Activated CD4-positive, alpha-beta memory T cell treated with anti-CD3 and anti-CD28 coated beads for 36 hours (primary cell): ENCODE results near the gene CFAP251. TPM values are rescaled to one million over a fixed set of nuclear protein-coding genes. Genes with fewer than 3 reads are reported as not detected.
A peak's percentile ranks its signal among the peaks of the same experiment; 100 is the strongest.

ENCODE experiments used
- CTCF ChIA-PET: fragments of 350-600 bp; sonication (Branson Sonifier 250); formaldehyde crosslinking; loops from one replicate; lab custom pipeline; 2021; ENCODE audit warnings: antibody characterized with exemption, inconsistent platforms; lab: Charles Lee
- POLR2A ChIA-PET: fragments of 350-600 bp; sonication (Branson Sonifier 250); formaldehyde crosslinking; loops from one replicate; lab custom pipeline; 2021; ENCODE audit warnings: antibody characterized with exemption; lab: Charles Lee
- DNase-seq: peaks from one replicate; pipeline ENCODE4 v3.0.0-alpha.2; 2020
- H3K27ac Mint-ChIP-seq: one replicate; pipeline ENCODE4 v1.8.0; 2021; ENCODE audit warnings: mixed read lengths
- H3K27me3 Mint-ChIP-seq: one replicate; pipeline ENCODE4 v1.8.0; 2021; ENCODE audit warnings: mixed read lengths
- H3K36me3 Mint-ChIP-seq: one replicate; pipeline ENCODE4 v1.8.0; 2021; ENCODE audit warnings: mixed read lengths
- H3K4me1 Mint-ChIP-seq: one replicate; pipeline ENCODE4 v1.8.0; 2021; ENCODE audit warnings: low read depth, mixed read lengths
- H3K4me3 Mint-ChIP-seq: one replicate; pipeline ENCODE4 v1.8.0; 2021; ENCODE audit warnings: mild to moderate bottlenecking, mixed read lengths
- H3K9me3 Mint-ChIP-seq: one replicate; pipeline ENCODE4 v1.8.0; 2021; ENCODE audit warnings: mixed read lengths
- intact Hi-C: fragments of 100-400 bp; cut with micrococcal nuclease; formaldehyde crosslinking; loops from one replicate; pipeline ENCODE4 v1.15.1; 2023
- total RNA-seq, 2 experiments: library from RNA; stranded (reverse); gene quantifications; one replicate each; pipeline ENCODE4 v1.2.3, GENCODE V29; 2021

CFAP251 gene
- total RNA-seq, 2 experiments from 2014 or later = 1.3 to 1.6 TPM

DNA sequence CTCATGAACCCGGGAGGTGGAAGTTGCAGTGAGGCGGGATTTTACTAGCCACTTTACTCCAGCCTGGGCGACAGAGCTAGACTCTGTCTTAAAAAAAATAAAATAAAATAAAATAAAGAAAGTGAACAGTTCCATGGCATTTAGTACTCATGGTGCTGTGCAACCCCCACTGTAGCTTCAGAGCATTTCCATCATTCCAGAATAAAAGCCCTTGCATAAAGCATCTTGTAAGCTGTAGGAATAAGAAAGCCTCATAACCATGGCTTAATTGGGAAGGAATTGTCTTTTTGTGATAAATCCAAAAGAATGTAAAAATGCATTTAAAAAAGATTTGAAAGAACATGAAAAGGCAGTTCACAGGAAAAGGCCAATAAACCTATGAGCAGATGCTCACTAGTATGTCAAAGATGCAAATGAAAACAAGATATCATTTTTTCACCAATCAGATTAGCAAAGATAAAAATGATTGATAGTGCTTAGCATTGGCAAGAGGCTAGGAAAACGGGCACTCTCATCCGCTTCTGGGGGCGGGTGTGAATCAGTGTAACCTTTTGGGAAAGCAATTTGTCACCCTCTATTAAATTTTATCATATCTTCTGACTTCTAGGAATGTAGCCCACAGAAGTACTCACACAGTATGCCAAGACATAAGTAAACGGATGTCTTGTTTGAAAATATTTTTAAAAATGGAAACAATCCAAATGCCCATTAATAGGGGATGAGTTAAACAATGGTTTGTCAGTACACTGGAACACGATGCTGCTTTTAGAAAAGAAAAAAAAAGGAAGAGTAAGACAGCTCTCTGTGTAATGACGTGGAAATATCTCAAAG lies 46.6 kb downstream of the CFAP251 start:
- no peak for DNase-seq
- Mint-ChIP-seq H3K4me1 (no peaks in the 10 kb centered on the region), H3K27ac (no peak overlapping the region), H3K27me3 (no peaks in the 10 kb centered on the region), H3K4me3 (no peak overlapping the region), H3K9me3 (no peaks in the 10 kb centered on the region), H3K36me3 (no peaks in the 10 kb centered on the region)
- POLR2A ChIA-PET = no interaction called here
- CTCF ChIA-PET = interaction anchor here (0.6 kb wide), 1 partner anchor 246 kb away, joined by 4 read pairs; no protein-coding TSS in a partner anchor
- intact Hi-C loops = no loop called here

DNA sequence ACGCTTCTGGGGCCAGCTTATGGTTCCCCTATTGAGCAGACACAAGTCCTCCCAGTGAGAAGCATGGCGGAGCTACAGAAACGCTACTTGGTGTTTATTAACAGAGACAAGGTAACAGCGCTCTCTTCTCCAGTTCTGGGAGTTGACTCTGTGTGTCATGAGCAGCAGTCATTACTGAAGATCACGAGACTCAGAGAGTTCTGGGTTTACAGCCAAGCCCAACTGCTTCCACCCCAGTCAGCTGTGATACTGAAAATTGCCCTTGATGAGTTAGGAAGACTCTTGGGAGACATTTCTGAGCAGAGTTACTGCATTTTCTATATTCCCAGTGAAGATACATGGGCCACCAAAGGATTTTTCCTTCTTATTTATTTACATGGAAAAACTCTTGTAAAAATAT lies 48.6 kb downstream of the CFAP251 start:
- H3K9me3 Mint-ChIP-seq = no peaks in the 10 kb centered on the region
- DNase-seq = no peak
- H3K27ac Mint-ChIP-seq = no peak overlapping the region
- POLR2A ChIA-PET = no interaction called here
- H3K4me3 Mint-ChIP-seq = no peak overlapping the region
- CTCF ChIA-PET = no interaction called here
- H3K4me1 Mint-ChIP-seq = no peaks in the 10 kb centered on the region
- no peaks in the 10 kb centered on the region for H3K36me3 Mint-ChIP-seq
- intact Hi-C loops = no loop called here
- no peaks in the 10 kb centered on the region for H3K27me3 Mint-ChIP-seq

DNA sequence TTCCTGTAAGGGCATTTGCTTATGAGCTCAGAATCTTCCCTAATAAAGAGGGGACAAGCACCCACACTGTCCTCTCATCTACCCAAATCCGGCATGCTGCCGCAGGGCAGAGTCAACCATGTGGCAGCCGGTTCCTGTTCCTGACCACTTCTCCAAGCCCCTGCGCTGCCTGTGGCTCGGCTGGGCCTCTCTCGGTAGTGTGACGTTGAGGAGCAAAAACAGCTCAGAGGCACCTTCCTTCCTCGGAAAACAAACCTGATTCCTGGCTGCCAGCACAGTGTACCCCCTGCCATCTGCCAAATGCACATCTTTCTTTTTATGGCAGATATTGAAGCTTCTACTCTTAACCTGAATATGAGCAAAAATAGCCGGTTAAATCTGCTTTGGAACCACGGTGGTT lies 50.5 kb downstream of the CFAP251 start:
- H3K4me3 Mint-ChIP-seq = no peak overlapping the region
- no peak for DNase-seq
- CTCF ChIA-PET = interaction anchor here (0.6 to 1.1 kb wide), 3 partner anchors 9 to 154 kb away, joined by 3 to 5 read pairs (median 3); partner anchors contain the start of gene CFAP251
- no peaks in the 10 kb centered on the region for H3K27me3 Mint-ChIP-seq
- H3K4me1 Mint-ChIP-seq = no peaks in the 10 kb centered on the region
- peaks cover 1% of the 10 kb centered on the region for H3K36me3 Mint-ChIP-seq
- no peak overlapping the region for H3K27ac Mint-ChIP-seq
- intact Hi-C loops = no loop called here
- POLR2A ChIA-PET = interaction anchor here (0.5 kb wide), 1 partner anchor 225 kb away, joined by 5 read pairs; no protein-coding TSS in a partner anchor
- H3K9me3 Mint-ChIP-seq = peaks cover 15% of the 10 kb centered on the region

GRCh38 chr12:121969726-121970125 lies 51.3 kb downstream of the CFAP251 start:
- ChIA-PET CTCF (interaction anchor here (1.1 kb wide), 1 partner anchor 51 kb away, joined by 3 read pairs; the partner anchor contains the start of gene CFAP251), POLR2A (no interaction called here)
- DNase-seq = no peak
- Mint-ChIP-seq H3K9me3 (peaks cover 18% of the 10 kb centered on the region), H3K4me3 (no peak overlapping the region), H3K4me1 (no peaks in the 10 kb centered on the region), H3K27me3 (no peaks in the 10 kb centered on the region), H3K36me3 (peaks cover 1% of the 10 kb centered on the region), H3K27ac (no peak overlapping the region)
- intact Hi-C loops = no loop called here

GRCh38 chr12:121970581-121971300 lies 52.3 kb downstream of the CFAP251 start:
- Mint-ChIP-seq H3K36me3 (peaks cover 1% of the 10 kb centered on the region), H3K4me1 (no peaks in the 10 kb centered on the region), H3K27ac (no peak overlapping the region), H3K9me3 (peaks cover 18% of the 10 kb centered on the region), H3K4me3 (no peak overlapping the region), H3K27me3 (no peaks in the 10 kb centered on the region)
- DNase-seq = no peak
- CTCF ChIA-PET = no interaction called here
- POLR2A ChIA-PET = no interaction called here
- intact Hi-C loops = no loop called here

GRCh38 chr12:121974026-121974985 lies 55.9 kb downstream of the CFAP251 start:
- H3K27ac Mint-ChIP-seq = no peak overlapping the region
- CTCF ChIA-PET = no interaction called here
- H3K4me1 Mint-ChIP-seq = no peaks in the 10 kb centered on the region
- no peak overlapping the region for H3K4me3 Mint-ChIP-seq
- H3K27me3 Mint-ChIP-seq = peaks cover 1% of the 10 kb centered on the region
- POLR2A ChIA-PET = no interaction called here
- H3K9me3 Mint-ChIP-seq = peaks cover 18% of the 10 kb centered on the region
- DNase-seq = no peak
- intact Hi-C loops = no loop called here
- peaks cover 1% of the 10 kb centered on the region for H3K36me3 Mint-ChIP-seq

DNA sequence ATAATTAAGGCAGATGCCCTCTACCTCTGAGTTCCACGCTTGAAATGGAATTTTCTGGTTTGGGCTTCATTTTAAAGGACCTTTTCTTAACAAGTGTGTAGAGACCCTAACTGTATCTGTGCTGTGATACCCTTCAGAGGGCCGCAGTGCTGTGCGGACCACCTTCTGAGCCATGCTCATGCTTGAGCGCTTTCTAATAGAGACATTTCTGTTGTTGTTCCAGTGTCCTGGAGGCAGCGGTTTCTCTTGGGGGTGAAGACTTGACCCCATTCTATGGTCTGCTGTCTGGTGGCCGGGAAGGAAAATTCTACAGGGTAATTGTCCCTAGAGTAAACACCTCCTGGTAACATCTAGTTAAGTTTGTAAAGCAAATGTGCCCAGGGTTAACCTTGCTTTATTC lies 56.6 kb downstream of the CFAP251 start:
- Mint-ChIP-seq H3K4me1 (no peaks in the 10 kb centered on the region), H3K9me3 (peaks cover 18% of the 10 kb centered on the region), H3K27ac (no peak overlapping the region), H3K36me3 (peaks cover 1% of the 10 kb centered on the region), H3K4me3 (no peak overlapping the region), H3K27me3 (peaks cover 1% of the 10 kb centered on the region)
- intact Hi-C loops = no loop called here
- DNase-seq = no peak
- ChIA-PET POLR2A (no interaction called here), CTCF (no interaction called here)

- ChIA-PET CTCF (no interaction called here), POLR2A (no interaction called here)
- no peak for DNase-seq
- Mint-ChIP-seq H3K9me3 (peaks cover 18% of the 10 kb centered on the region), H3K4me1 (no peaks in the 10 kb centered on the region), H3K4me3 (no peak overlapping the region), H3K27ac (no peak overlapping the region), H3K36me3 (peaks cover 1% of the 10 kb centered on the region), H3K27me3 (peaks cover 1% of the 10 kb centered on the region)
- intact Hi-C loops = no loop called here
Observed at GRCh38 chr12:121976950-121977349, 58.6 kb downstream of the CFAP251 start.

- DNase-seq = peak; percentile 41
- CTCF ChIA-PET = interaction anchor here (0.6 to 0.7 kb wide), 2 partner anchors 12 to 56 kb away, joined by 3 to 4 read pairs; no protein-coding TSS in a partner anchor
- POLR2A ChIA-PET = interaction anchor here (1.1 kb wide), 1 partner anchor 11 kb away, joined by 3 read pairs; no protein-coding TSS in a partner anchor
- intact Hi-C loops = no loop called here
- Mint-ChIP-seq H3K9me3 (no peaks in the 10 kb centered on the region), H3K4me1 (peaks cover 7% of the 10 kb centered on the region), H3K27ac (no peak overlapping the region), H3K27me3 (peaks cover 1% of the 10 kb centered on the region), H3K4me3 (no peak overlapping the region), H3K36me3 (no peaks in the 10 kb centered on the region)
Observed at GRCh38 chr12:121980191-121980891, 61.9 kb downstream of the CFAP251 start.

DNA sequence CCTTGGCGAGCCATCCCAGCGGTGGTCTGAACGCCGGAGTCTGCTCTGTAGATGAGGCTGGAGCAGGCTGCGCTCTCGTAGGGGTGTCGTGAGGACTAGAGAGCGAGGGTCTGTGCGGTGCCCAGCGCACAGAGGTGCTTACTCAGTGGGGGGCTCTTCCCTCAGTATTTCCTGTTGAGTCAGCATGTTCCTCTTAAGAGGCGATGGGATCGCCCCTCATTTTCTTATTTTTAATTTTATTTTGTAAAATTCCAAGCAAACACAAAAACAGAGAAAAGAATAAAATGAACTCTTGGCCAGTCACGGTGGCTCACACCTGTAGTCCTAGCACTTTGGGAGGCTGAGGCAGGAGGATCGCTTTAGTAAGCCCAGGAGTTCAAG lies 62.5 kb downstream of the CFAP251 start:
- no peaks in the 10 kb centered on the region for H3K36me3 Mint-ChIP-seq
- peaks cover 1% of the 10 kb centered on the region for H3K27me3 Mint-ChIP-seq
- CTCF ChIA-PET = interaction anchor here (0.7 kb wide), 1 partner anchor 11 kb away, joined by 3 read pairs; no protein-coding TSS in a partner anchor
- intact Hi-C loops = no loop called here
- H3K4me3 Mint-ChIP-seq = no peak overlapping the region
- H3K9me3 Mint-ChIP-seq = no peaks in the 10 kb centered on the region
- H3K4me1 Mint-ChIP-seq = peaks cover 7% of the 10 kb centered on the region
- POLR2A ChIA-PET = interaction anchor here (1.1 kb wide), 1 partner anchor 10 kb away, joined by 3 read pairs; no protein-coding TSS in a partner anchor
- DNase-seq = no peak
- no peak overlapping the region for H3K27ac Mint-ChIP-seq

DNA sequence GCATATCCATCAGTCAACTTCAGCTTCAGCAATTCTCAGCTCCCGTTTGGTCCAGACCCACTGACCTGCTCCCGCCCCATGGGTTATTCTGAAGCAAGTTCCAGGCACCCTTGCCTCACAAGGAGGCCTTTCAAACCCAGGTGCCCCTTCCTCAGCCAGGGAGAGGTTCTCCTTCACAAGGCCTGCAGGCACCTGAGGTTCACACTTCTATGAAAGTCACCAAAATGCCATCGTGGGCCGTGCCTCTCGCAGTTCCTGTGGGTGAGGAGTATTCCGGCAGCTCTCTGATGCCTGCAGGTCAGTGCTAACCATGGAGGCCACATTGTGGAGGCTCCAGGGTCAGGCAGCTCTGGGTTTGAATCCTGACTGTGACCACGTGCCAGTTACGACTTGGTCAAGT lies 63.1 kb downstream of the CFAP251 start:
- Mint-ChIP-seq H3K4me1 (peaks cover 7% of the 10 kb centered on the region), H3K27me3 (no peaks in the 10 kb centered on the region), H3K4me3 (no peak overlapping the region), H3K27ac (no peak overlapping the region), H3K9me3 (no peaks in the 10 kb centered on the region), H3K36me3 (no peaks in the 10 kb centered on the region)
- CTCF ChIA-PET = interaction anchor here (0.7 kb wide), 1 partner anchor 10 kb away, joined by 3 read pairs; no protein-coding TSS in a partner anchor
- POLR2A ChIA-PET = interaction anchor here (1.1 kb wide), 1 partner anchor 10 kb away, joined by 3 read pairs; no protein-coding TSS in a partner anchor
- intact Hi-C loops = no loop called here
- DNase-seq = no peak
